HepG2 (cell line): ENCODE measurements around the gene SMARCD1. TPM values are rescaled to one million over a fixed set of nuclear protein-coding genes. Genes with fewer than 3 reads are reported as not detected.

Source experiments
- AGO2 ChIP-seq: fragments of 200-400 bp; formaldehyde crosslinking; optimal IDR thresholded peaks from 2 replicates; pipeline ENCODE3; 2017; ENCODE audit warnings: mild to moderate bottlenecking, low read depth, low read length, moderate library complexity
- ATRX ChIP-seq: sonication (generic); formaldehyde crosslinking; IDR thresholded peaks from 2 replicates; pipeline ENCODE4 v1.4.0; 2020; ENCODE audit warnings: missing genetic modification reagents, borderline replicate concordance
- BCL6 ChIP-seq: IDR thresholded peaks from 2 replicates; pipeline ENCODE4 v1.6.1; 2016; ENCODE audit warnings: missing genetic modification reagents, missing compliant biosample characterization
- BHLHE40 ChIP-seq: IDR thresholded peaks from 2 replicates; pipeline ENCODE4 v1.6.1; 2011; ENCODE audit warnings: low read length, improper control_type of control experiment
- BRD4 ChIP-seq: sonication (generic); formaldehyde crosslinking; IDR thresholded peaks from 2 replicates; pipeline ENCODE4 v1.4.0; 2020; ENCODE audit warnings: missing genetic modification reagents
- DR1 ChIP-seq: sonication (generic); formaldehyde crosslinking; IDR thresholded peaks from 2 replicates; pipeline ENCODE4 v1.8.0; 2021; ENCODE audit warnings: mild to moderate bottlenecking, missing genetic modification reagents, inconsistent platforms
- ELF3 ChIP-seq: IDR thresholded peaks from 2 replicates; pipeline ENCODE4 v1.6.1; 2016; ENCODE audit warnings: missing genetic modification reagents, missing compliant biosample characterization
- HDAC1 ChIP-seq: sonication (generic); formaldehyde crosslinking; IDR thresholded peaks from 2 replicates; pipeline ENCODE4 v1.5.1; 2020; ENCODE audit warnings: mild to moderate bottlenecking, missing genetic modification reagents
- HMGA1 ChIP-seq: sonication (generic); formaldehyde crosslinking; conservative IDR thresholded peaks from 2 replicates; pipeline ENCODE4 v1.4.0; 2020; ENCODE audit warnings: missing genetic modification reagents
- MBD4 ChIP-seq: IDR thresholded peaks from 2 replicates; pipeline ENCODE4 v1.6.1; 2012; ENCODE audit warnings: low read length, inconsistent platforms, borderline replicate concordance
- MED8 ChIP-seq: sonication (generic); formaldehyde crosslinking; IDR thresholded peaks from 2 replicates; pipeline ENCODE4 v1.8.1; 2023; ENCODE audit warnings: mild to moderate bottlenecking, missing genetic modification reagents; ENCODE audit not compliant: insufficient replicate concordance
- MTA1 ChIP-seq: sonication (generic); formaldehyde crosslinking; IDR thresholded peaks from 2 replicates; pipeline ENCODE4 v1.4.0; 2020; ENCODE audit warnings: missing genetic modification reagents, mild to moderate bottlenecking, borderline replicate concordance
- MYC ChIP-seq: sonication (generic); formaldehyde crosslinking; IDR thresholded peaks from 2 replicates; pipeline ENCODE4 v1.9.0; 2021; ENCODE audit warnings: missing genetic modification reagents, borderline replicate concordance
- NONO ChIP-seq, 2 experiments: fragments of 450-650 bp in 1 of 2; sonication (generic) in 1 of 2; formaldehyde crosslinking in 1 of 2; IDR thresholded peaks in 1 of 2; conservative IDR thresholded peaks in 1 of 2; 2 replicates each; pipeline versions ENCODE4 v1.6.1 to v1.8.0; 2017 to 2022; ENCODE audit warnings: mild to moderate bottlenecking in 1 of 2, missing genetic modification reagents in 1 of 2, moderate library complexity in 1 of 2
- PAF1 ChIP-seq: IDR thresholded peaks from 2 replicates; pipeline ENCODE4 v1.6.1; 2016; ENCODE audit warnings: missing genetic modification reagents, missing compliant biosample characterization
- PRPF4 ChIP-seq: fragments of 200-400 bp; formaldehyde crosslinking; IDR thresholded peaks from 2 replicates; pipeline ENCODE4 v1.6.1; 2016; ENCODE audit warnings: low read length, low read depth; ENCODE audit not compliant: poor library complexity, severe bottlenecking
- TCF7 ChIP-seq: sonication (generic); IDR thresholded peaks from 2 replicates; pipeline ENCODE4 v1.6.1; 2016; ENCODE audit warnings: antibody characterized with exemption, low read depth
- THYN1 ChIP-seq: sonication (generic); formaldehyde crosslinking; IDR thresholded peaks from 2 replicates; pipeline ENCODE4 v1.8.1; 2023; ENCODE audit warnings: low read depth, mild to moderate bottlenecking, moderate library complexity, missing genetic modification reagents, borderline replicate concordance
- ZC3H13 ChIP-seq: sonication (generic); formaldehyde crosslinking; IDR thresholded peaks from 2 replicates; pipeline ENCODE4 v1.8.1; 2023; ENCODE audit warnings: mild to moderate bottlenecking, missing genetic modification reagents, moderate library complexity
- ZNF263 ChIP-seq: sonication (generic); formaldehyde crosslinking; IDR thresholded peaks from 2 replicates; pipeline ENCODE4 v1.4.0; 2020; ENCODE audit warnings: missing genetic modification reagents
- ZNF276 ChIP-seq: sonication (generic); formaldehyde crosslinking; IDR thresholded peaks from 2 replicates; pipeline ENCODE4 v1.4.0; 2020; ENCODE audit warnings: mild to moderate bottlenecking, low read depth, missing genetic modification reagents
- ZNF569 ChIP-seq: sonication (generic); formaldehyde crosslinking; IDR thresholded peaks from 2 replicates; pipeline ENCODE4 v1.5.0; 2020; ENCODE audit warnings: mild to moderate bottlenecking, missing genetic modification reagents, moderate library complexity, borderline replicate concordance
- ZNF576 ChIP-seq: sonication (generic); formaldehyde crosslinking; IDR thresholded peaks from 2 replicates; pipeline ENCODE4 v1.4.0; 2020; ENCODE audit warnings: mild to moderate bottlenecking, missing genetic modification reagents
- ZZZ3 ChIP-seq: sonication (generic); formaldehyde crosslinking; IDR thresholded peaks from 2 replicates; pipeline ENCODE4 v1.4.0; 2020; ENCODE audit warnings: missing genetic modification reagents, mild to moderate bottlenecking, borderline replicate concordance
- polyA plus RNA-seq, 8 experiments: library from polyadenylated mRNA; depleted of rRNA in 3 of 8; stranded (reverse) in 7 of 8; unstranded in 1 of 8; fragments of >200 nt; fragmentation: Illumina TruSeq in 4 of 8; extraction: Trizol in 4 of 8; gene quantifications; 2 replicates each; pipeline versions ENCODE4 v1.2.1 to v1.2.3, GENCODE V29; 2011 to 2016; ENCODE audit warnings: low read depth in 4 of 8, missing spikeins in 1 of 8, mixed read lengths in 1 of 8; ENCODE audit not compliant: insufficient read depth in 1 of 8
- total RNA-seq, 5 experiments: library from RNA; depleted of rRNA; stranded (reverse); fragments of >200 nt; fragmentation: Illumina TruSeq; extraction: Trizol; gene quantifications; 2 replicates each; pipeline ENCODE4 v1.2.3, GENCODE V29; 2016; ENCODE audit warnings: low read depth in 1 of 5
- TF ChIP-seq, protein P1 (sequence below): sonication (generic); formaldehyde crosslinking; IDR thresholded peaks from 2 replicates; pipeline ENCODE4 v1.4.0; 2020; ENCODE audit warnings: missing genetic modification reagents, mild to moderate bottlenecking, borderline replicate concordance

Gene SMARCD1
- total and polyA plus RNA-seq, 2 of the 13 experiments (the other 11 are each of a cell fraction or from before 2014, with no cell fraction given) = 51.7 to 54.6 TPM

- TF ChIP-seq ZNF276 (CRISPR knock-in tag) (no peak), ZNF263 (CRISPR knock-in tag) (no peak), ELF3 (CRISPR knock-in tag) (peak; percentile 26; the same call in 1 of the 2 replicates), NONO (IDR thresholded peaks at IDR 0.05) (no peak), NONO (CRISPR knock-in tag; conservative IDR thresholded peaks at IDR 0.05) (peak; percentile 67), BHLHE40 (peak; percentile 9; the same call in 1 of the 2 replicates), PRPF4 (no peak), TCF7 (no peak), BCL6 (CRISPR knock-in tag) (no peak), HDAC1 (CRISPR knock-in tag) (peak; percentile 65), MYC (CRISPR knock-in tag) (peak; percentile 34; the same call in 1 of the 2 replicates), ZC3H13 (no peak), DR1 (CRISPR knock-in tag) (no peak), HMGA1 (no peak), ZNF569 (no peak), MBD4 (no peak), BRD4 (CRISPR knock-in tag) (no peak), AGO2 (no peak), PAF1 (CRISPR knock-in tag) (no peak), THYN1 (CRISPR knock-in tag) (no peak), MED8 (CRISPR knock-in tag) (no peak), ZNF576 (CRISPR knock-in tag) (no peak), ZZZ3 (CRISPR knock-in tag) (peak; percentile 60; the same call in 1 of the 2 replicates), MTA1 (CRISPR knock-in tag) (no peak), ATRX (no peak)
- TF ChIP-seq, protein P1, sequence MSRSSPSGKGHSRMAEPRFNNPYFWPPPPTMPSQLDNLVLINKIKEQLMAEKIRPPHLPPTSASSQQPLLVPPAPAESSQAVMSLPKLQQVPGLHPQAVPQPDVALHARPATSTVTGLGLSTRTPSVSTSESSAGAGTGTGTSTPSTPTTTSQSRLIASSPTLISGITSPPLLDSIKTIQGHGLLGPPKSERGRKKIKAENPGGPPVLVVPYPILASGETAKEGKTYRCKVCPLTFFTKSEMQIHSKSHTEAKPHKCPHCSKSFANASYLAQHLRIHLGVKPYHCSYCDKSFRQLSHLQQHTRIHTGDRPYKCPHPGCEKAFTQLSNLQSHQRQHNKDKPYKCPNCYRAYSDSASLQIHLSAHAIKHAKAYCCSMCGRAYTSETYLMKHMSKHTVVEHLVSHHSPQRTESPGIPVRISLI = no peak
Observed at GRCh38 chr12:50084775-50085614, at the start of gene SMARCD1 (continued).
